Astrocyte (in vitro differentiated cells and primary cell): ENCODE measurements around the gene CDC26.

ENCODE experiments used
- CTCF ChIP-seq: IDR thresholded peaks from 2 replicates; pipeline ENCODE4 v1.5.1; 2011; ENCODE audit warnings: low read depth, mild to moderate bottlenecking, inconsistent platforms, low read length, moderate library complexity; ENCODE audit not compliant: insufficient read depth
- EZH2 ChIP-seq: IDR thresholded peaks from 2 replicates; pipeline ENCODE4 v1.6.1; 2012; ENCODE audit warnings: mild to moderate bottlenecking, low read length, inconsistent platforms; ENCODE audit not compliant: insufficient read depth

- no peak for TF ChIP-seq CTCF
- TF ChIP-seq EZH2 = no peak
These were observed 56.0 kb downstream of the CDC26 start for GRCh38 chr9:113219186-113219936.
